ENCODE measurements around the gene RCN1.
"Not testable (repeated sequence)": the region's sequence is repeated elsewhere in the genome, so short reads cannot be mapped to it uniquely, and the experiment has no call there.

The RCN1 gene

GRCh38 chr11:32090545-32091370 lies at the start of gene RCN1:
RCN1 (plus strand) TSS chr11:32091074; CDS start chr11:32091197, 123 bp downstream.
- no peak for DNase-seq (ENCODE audit: low spot score)

DNA sequence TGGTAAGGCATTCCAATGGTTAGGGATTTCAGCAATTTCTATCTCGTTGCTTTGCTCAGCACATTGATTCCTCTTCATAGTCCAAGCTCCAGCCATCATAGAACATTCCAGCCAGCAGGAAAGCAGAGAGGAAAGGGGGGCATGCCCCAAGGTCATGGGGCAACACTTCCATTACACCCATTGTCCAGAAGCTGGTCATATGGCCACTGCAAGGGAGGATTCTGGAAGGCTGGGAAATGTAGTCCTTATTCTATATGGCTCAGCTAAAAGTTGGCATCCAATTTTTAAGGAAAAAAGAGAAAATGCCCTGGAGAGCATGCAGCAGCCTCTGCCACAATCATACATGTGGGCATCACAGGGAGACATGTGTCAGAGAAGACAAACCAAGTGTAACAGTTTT lies 47.1 kb upstream of the RCN1 start:
- DNase-seq (ENCODE audit: low spot score) = no peak

DNA sequence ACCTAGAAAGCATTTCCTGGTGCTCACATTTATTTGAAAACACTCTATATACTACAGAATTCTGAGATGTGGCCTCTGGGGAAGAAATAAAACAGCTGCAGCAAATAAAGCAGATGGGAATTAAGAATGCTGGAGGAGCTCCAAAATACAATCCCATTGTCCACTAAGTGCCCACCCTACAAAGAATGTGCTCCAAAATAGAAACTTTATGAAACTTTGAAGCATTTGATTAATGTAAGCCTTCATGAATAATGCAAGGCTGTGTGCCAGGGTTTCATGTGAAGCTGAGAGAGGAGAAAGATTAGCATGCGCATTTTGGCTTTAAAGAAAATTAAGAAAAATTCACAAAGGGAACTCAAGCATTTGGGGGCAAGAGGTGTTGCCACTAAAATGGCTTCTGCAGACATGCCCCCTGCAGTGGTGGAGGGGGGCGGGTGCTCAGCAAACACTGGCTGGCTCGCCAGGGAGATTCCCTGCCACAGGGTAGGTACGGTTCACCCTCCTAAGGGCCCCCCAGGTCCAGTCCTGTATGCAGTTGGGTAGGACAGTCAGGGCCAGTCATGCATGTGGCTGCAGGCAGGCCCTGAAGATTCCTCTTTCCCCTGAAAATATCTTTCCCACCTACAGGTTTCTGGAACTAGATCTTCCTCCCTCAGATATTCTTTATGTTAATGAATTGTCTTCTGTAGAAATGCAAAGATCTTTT lies 46.6 kb upstream of the RCN1 start:
- DNase-seq (ENCODE audit: low spot score) = no peak

- no peak for DNase-seq (ENCODE audit: low spot score)
These were observed 45.4 kb upstream of the RCN1 start for GRCh38 chr11:32045456-32045855.

GRCh38 chr11:32050264-32050663 lies 40.6 kb upstream of the RCN1 start:
- DNase-seq (ENCODE audit: low spot score) = no peak

GRCh38 chr11:32052215-32052614 lies 38.7 kb upstream of the RCN1 start:
- DNase-seq (ENCODE audit: low spot score) = peak; percentile 44

GRCh38 chr11:32053151-32053888 lies 37.6 kb upstream of the RCN1 start:
- DNase-seq (ENCODE audit: low spot score) = no peak

DNA sequence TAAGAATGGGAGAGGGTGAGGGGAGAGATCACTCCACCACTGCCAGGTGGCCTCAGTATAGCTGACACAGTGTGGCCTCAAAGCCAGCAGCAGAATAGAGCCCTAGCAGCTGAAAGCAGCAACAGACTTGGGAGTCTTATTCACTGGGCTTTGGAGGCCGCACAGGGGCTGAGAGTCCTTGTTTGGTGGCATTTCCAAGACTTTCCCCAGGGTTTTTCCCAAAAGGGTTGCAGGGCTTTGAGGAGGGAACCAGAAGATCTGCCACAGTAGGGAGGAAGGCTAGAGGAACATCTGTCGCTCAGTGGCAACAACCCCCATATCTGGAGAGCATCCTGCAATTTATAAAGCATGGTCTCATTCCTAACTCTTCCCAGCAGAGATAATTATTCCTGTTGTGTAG lies 35.0 kb upstream of the RCN1 start:
- DNase-seq (ENCODE audit: low spot score) = no peak

DNA sequence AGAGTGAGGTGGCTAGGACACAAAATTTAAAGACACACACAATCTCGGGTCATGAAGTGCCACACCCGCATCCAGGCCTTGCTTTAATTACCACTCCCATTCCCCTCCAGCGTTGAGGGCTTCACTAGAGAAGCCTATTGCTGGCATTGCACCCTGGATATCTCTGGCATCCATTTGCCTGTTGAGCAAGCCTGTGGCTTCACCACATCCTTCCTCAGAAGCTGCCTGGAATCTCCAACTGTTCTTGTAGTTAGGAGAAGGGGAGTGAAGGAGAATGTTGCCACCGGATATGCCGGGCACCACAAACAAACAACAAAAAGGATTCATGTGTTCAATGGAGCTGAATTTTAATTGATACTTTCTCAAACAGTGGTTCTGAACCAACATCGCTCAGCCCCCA lies 34.4 kb upstream of the RCN1 start:
- DNase-seq (ENCODE audit: low spot score) = no peak

DNA sequence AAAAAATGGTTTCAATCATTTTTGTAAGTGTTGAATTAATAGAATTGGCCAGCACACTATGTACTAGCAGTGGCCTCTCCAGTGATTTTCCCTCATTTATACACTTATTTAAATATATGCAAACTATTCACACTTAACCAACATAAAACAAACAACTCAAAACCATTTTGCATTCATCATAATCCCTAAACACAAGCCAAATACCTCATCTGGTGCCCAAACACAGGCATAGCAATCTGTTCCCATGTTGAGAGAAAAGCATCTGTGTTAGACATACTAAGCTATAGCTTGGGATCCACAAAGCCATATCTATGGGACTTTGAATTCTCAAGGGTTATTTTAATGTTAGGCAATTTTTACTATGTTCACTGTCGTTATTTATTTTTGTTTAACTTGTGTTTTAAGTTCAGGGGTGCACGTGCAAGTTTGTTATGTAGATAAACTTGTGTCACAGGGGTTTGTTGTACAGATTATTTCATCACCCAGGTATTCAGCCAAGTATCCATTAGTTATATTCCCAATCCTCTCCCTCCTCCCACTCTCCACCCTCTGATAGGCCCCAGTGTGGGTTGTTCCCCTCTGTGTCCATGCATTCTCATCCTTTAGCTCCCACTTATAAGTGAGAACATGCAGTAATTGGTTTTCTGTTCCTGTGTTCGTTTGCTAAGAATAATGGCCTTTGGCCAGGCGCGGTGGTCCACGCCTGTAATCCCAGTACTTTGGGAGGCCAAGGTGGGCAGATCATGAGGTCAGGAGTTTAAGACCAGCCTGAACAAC lies 31.0 kb upstream of the RCN1 start:
- DNase-seq (ENCODE audit: low spot score) = no peak

- DNase-seq (ENCODE audit: low spot score) = no peak
These were observed 28.3 kb upstream of the RCN1 start for GRCh38 chr11:32062540-32062939.

DNA sequence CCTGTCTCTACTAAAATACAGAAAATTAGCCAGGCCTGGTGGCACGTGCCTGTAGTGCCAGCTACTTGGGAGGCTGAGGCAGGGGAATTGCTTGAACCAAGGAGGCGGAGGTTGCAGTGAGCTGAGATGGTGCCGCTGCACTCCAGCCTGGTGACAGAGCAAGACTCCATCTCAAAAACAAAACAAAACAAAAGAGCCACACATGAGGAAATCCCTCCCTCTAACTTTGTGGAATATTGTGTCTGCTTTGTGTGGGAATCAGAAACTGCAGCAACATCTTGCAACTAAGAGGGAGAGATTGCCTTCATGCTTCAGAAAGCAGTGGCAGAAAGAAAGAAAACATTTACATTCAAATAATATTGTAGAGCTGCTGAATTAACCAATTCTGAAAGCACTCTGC lies 27.8 kb upstream of the RCN1 start:
- DNase-seq (ENCODE audit: low spot score) = not testable (repeated sequence)

DNA sequence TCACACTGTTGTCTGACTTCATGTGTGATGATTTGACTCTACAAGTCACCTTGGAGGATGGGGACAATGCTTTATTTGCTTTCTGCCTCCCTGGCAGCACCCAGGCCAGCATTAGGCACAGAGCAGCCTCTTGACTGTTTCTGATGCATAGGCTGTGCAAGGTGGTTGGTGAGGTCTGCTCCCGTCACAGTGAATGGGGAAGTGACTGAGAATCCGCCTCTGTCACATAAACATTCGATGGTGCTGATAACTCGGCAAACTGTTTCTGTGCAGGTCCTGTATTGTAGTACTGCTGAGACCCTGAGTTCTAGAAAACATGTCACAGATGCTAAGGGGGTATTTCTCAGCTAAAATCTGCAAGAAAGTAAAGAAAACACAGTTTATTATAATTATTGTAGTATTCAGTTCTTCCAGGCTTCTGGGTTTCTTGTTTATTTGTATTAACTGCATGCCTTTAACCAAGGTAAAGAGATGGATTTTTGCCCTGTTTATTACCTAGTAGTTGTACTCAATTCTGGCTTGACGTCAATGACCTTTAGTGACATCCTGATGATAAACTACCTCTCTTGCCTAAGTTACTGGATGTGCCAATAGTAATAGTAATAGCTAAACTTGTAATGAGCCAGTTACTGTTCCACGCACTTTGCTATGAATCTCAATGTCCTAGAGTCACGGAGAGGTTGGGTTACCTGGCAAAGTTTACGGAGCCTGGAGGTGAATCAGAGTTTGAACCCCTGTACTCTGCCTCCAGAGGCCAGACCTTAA lies 24.8 kb upstream of the RCN1 start:
- DNase-seq (ENCODE audit: low spot score) = no peak

GRCh38 chr11:32068134-32068870 lies 22.6 kb upstream of the RCN1 start:
- DNase-seq (ENCODE audit: low spot score) = no peak

- DNase-seq (ENCODE audit: low spot score) = no peak
These were observed 21.4 kb upstream of the RCN1 start for GRCh38 chr11:32069361-32070058.

DNA sequence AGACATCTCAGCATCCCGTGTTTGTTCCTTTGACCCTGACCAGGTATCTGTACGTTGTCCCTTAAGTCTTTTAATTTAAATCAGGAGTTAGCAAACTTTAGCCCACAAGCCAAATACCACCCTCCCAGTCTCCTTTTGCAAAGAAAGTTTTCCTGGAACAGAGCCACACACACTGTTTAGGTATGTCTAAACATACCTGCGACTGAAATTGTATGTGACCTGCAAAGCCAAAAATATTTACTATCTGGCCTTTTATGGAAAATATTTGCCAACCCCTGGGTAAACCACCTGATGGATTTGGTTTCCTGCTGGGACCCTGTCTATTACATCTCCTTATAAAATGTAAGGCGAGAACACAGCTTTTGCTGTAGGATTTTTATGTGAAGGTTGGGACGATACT lies 20.2 kb upstream of the RCN1 start:
- DNase-seq (ENCODE audit: low spot score) = no peak

DNA sequence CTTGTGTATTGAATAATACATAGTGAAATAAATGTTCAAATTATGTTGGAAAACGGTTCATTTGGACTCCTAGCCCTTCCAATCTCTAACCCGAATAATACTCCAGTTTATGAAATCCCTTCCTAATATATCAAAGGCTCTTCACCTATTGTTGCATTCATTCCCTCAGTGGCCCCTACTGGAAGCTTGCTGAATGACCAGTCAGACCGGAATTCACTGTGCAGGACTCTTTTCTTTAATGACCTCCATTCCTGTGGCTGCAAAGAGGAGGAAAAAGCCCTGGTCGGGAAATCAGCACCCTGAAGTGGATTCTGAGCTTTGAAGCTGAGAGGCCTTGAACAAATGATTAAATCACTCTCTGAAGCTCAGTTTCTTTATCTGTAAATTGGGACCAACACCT lies 19.1 kb upstream of the RCN1 start:
- DNase-seq (ENCODE audit: low spot score) = no peak

DNA sequence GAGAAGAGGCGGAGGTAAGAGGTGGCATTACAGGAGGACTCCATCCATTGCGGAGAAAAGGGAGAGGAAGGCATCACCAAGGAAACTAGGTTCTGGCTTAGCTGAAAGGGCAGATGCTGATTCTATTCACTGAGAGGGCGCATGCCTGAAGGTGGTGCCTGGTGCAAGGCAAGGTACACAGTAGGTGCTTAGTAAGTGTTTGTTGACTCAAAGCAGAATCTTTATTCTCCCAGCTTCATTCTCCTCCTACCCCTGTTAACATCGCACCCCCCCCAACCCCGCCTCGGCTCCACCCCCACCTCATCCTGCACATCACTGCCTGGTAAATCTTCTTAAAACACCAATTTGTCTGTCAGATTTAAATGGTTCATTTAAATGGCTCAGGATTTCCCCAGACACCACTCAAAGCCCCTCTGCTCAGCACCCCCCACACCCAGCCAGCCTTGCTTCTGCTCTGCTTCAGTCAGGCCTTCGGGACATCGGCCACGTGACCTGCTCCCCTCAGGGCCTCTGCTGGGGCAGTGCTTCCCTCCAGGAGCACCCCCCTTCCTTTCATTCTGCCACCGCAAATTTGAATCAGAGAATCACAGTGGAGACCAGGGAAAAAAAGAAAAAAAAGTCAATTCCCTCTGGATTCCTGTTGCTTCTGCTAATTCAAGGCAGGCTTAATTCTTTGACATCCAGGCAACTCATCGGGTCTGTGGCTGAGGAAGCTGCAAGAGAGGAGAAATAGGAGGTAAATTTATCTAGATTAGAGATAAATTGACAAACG lies 17.8 kb upstream of the RCN1 start:
- DNase-seq (ENCODE audit: low spot score) = no peak

DNA sequence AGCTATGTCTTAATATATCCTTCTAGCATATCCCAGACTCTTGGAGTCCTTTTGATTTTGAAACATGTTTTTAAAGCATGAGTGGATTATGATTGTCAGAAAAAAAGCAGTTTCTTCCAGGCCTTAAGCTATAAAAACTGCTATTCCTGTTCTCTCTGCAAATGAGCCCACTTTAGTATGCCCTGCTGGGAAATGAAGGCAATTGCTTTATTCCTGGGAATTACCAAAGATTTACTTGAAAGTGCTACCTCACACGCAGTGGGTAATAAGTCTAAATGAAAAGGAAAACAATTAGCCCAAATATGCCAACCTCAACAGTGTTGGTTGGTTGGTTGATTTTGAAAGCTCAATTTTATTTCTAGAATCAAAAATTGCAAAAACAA lies 17.2 kb upstream of the RCN1 start:
- no peak for DNase-seq (ENCODE audit: low spot score)
